ENCODE results near the gene UBR2. TPM values are rescaled to one million over a fixed set of nuclear protein-coding genes. Genes with fewer than 3 reads are reported as not detected.
A peak's percentile ranks its signal among the peaks of the same experiment; 100 is the strongest.

UBR2 gene
- total and polyA plus RNA-seq, 2 donors from 2014 or later: 7.6 to 35.2 TPM

DNA sequence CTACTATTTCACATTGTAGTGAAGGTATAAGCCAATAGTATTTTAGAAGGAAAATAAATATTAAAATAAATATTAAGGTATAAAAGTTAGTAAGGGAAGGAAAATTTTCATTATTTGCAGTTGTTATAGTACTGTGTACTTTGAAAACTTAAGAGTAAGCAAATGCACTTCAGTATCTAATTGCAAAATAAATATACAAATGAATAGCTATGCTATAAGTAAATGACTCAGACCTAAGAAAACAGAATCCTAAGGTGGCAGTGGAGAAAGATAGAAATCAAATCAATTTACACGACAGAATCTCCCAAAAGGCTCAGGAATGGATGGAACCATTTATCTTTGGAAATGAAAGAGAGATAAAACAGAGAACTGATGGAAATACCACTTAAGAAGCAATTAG is 24.7 kb upstream of the UBR2 start:
- no peak for FAIRE-seq
- H3K36me3 ChIP-seq (ENCODE audit: control insufficient read depth in 2 of 3, insufficient read depth in 3 of 3, low read length in 3 of 3): no peaks in the 10 kb centered on the region
- TF ChIP-seq, protein P1, sequence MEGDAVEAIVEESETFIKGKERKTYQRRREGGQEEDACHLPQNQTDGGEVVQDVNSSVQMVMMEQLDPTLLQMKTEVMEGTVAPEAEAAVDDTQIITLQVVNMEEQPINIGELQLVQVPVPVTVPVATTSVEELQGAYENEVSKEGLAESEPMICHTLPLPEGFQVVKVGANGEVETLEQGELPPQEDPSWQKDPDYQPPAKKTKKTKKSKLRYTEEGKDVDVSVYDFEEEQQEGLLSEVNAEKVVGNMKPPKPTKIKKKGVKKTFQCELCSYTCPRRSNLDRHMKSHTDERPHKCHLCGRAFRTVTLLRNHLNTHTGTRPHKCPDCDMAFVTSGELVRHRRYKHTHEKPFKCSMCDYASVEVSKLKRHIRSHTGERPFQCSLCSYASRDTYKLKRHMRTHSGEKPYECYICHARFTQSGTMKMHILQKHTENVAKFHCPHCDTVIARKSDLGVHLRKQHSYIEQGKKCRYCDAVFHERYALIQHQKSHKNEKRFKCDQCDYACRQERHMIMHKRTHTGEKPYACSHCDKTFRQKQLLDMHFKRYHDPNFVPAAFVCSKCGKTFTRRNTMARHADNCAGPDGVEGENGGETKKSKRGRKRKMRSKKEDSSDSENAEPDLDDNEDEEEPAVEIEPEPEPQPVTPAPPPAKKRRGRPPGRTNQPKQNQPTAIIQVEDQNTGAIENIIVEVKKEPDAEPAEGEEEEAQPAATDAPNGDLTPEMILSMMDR (IDR thresholded peaks at IDR 0.05; ENCODE audit: borderline replicate concordance, extremely low read depth, insufficient read depth): no peak
- intact Hi-C loops (cut with DNase I): no loop called here
- no peaks in the 10 kb centered on the region for H3K27me3 ChIP-seq (ENCODE audit: control insufficient read depth, insufficient read depth, low read length)
- DNase-seq: no peak
- H3K27ac ChIP-seq (ENCODE audit: low read depth in 2 of 2, low read length in 2 of 2): no peak overlapping the region
- no peaks in the 10 kb centered on the region for H3K9me3 ChIP-seq (ENCODE audit: control insufficient read depth in 2 of 3, insufficient read depth in 1 of 3, low read length in 3 of 3)
- no peak overlapping the region for H3K4me3 ChIP-seq (ENCODE audit: low read length in 3 of 3)
- H3K4me1 ChIP-seq (ENCODE audit: control insufficient read depth in 2 of 3, insufficient read depth in 2 of 3, low read depth in 1 of 3, low read length in 3 of 3): no peaks in the 10 kb centered on the region
- no peak overlapping the region for H3K9ac ChIP-seq (ENCODE audit: low read length in 3 of 3)

GRCh38 chr6:42545226-42545773 is 18.5 kb upstream of the UBR2 start:
- peak in 1 of 5 donors; percentile 8 for DNase-seq
- TF ChIP-seq, protein P1 (IDR thresholded peaks at IDR 0.05; ENCODE audit: borderline replicate concordance, extremely low read depth, insufficient read depth): no peak
- no peaks in the 10 kb centered on the region for H3K36me3 ChIP-seq (ENCODE audit: control insufficient read depth in 2 of 3, insufficient read depth in 3 of 3, low read length in 3 of 3)
- H3K27ac ChIP-seq (ENCODE audit: low read depth in 2 of 2, low read length in 2 of 2): no peak overlapping the region
- no peaks in the 10 kb centered on the region for H3K27me3 ChIP-seq (ENCODE audit: control insufficient read depth, insufficient read depth, low read length)
- no peak for FAIRE-seq
- peaks cover 0 to 6% (median 4%) of the 10 kb centered on the region in 3 donors for H3K4me1 ChIP-seq (ENCODE audit: control insufficient read depth in 2 of 3, insufficient read depth in 2 of 3, low read depth in 1 of 3, low read length in 3 of 3)
- no peak overlapping the region for H3K9ac ChIP-seq (ENCODE audit: low read length in 3 of 3)
- intact Hi-C loops (cut with DNase I): no loop called here
- H3K4me3 ChIP-seq (ENCODE audit: low read length in 3 of 3): no peak overlapping the region
- H3K9me3 ChIP-seq (ENCODE audit: control insufficient read depth in 2 of 3, insufficient read depth in 1 of 3, low read length in 3 of 3): no peaks in the 10 kb centered on the region

DNA sequence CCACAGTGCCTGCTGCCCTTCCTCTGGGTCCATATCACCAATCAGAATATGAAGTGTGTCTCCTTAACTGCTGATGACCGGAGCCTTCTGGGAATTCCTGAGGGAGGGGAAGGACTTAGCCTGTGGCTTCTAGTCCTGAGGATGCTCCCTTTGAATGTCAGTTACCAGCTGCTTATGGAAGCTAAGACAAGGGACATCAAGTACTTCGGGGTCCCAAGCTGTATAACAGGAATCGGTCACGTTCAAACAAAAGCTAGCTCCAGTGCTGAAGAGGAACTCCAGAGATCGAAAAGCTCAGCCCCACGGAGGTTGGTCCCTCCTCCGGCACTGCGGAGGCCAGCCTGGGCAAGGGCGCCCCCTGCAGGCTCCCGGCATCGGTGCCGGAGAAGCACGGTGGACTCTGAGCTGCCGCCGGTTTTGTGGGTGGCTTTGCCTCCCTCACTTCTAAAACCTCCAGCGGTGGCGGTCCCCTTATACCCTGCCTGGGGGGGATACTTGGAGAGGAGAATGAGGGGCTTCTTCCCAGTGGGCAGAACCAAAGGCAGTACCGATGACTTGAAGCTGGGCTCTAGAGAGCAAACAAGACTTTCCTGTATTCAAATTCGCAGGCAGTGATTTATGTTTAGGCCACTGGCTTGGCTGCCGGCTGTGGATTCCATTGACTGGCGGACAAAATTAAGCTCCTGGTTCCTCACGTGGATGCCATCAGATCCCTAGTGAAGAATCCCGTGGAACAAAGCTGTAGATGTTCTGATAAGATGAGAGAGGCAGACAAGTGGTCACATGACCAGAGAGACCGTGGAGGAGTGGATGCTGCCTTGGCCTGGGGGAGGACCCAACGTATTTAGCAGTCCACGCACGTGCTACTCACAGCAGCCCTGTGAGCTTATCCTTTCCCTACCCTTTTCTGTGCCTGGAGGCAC is 16.2 kb upstream of the UBR2 start:
- peak overlapping the region; percentile 20 to 70 (median 65) for H3K9ac ChIP-seq (ENCODE audit: low read length in 3 of 3)

More for the DNA sequence above, 16.2 kb upstream of the UBR2 start:
- Histone ChIP-seq H3K4me3 (ENCODE audit: low read length in 3 of 3) (peak overlapping the region; percentile 83 to 89 (median 89)), H3K9me3 (ENCODE audit: control insufficient read depth in 2 of 3, insufficient read depth in 1 of 3, low read length in 3 of 3) (no peaks in the 10 kb centered on the region), H3K36me3 (ENCODE audit: control insufficient read depth in 2 of 3, insufficient read depth in 3 of 3, low read length in 3 of 3) (no peaks in the 10 kb centered on the region), H3K4me1 (ENCODE audit: control insufficient read depth in 2 of 3, insufficient read depth in 2 of 3, low read depth in 1 of 3, low read length in 3 of 3) (peaks cover 0 to 6% (median 4%) of the 10 kb centered on the region in 3 donors), H3K27me3 (ENCODE audit: control insufficient read depth, insufficient read depth, low read length) (no peaks in the 10 kb centered on the region), H3K27ac (ENCODE audit: low read depth in 2 of 2, low read length in 2 of 2) (peak overlapping the region in 1 of 2 donors; percentile 40)
- TF ChIP-seq, protein P1 (IDR thresholded peaks at IDR 0.05; ENCODE audit: borderline replicate concordance, extremely low read depth, insufficient read depth): peak; percentile 89
- DNase-seq (peak; percentile 90 to 94 (median 92)), FAIRE-seq (no peak)
- intact Hi-C loops (cut with DNase I): no loop called here

Data from kidney (tissue), 14 donors.